Activated CD4-positive, alpha-beta T cell treated with anti-CD3 and anti-CD28 coated beads for 1 hour (primary cell): ENCODE measurements around the gene ACOT12.
"Not testable (repeated sequence)": the region's sequence is repeated elsewhere in the genome, so short reads cannot be mapped to it uniquely, and the experiment has no call there.

Experiments used
- DNase-seq: peaks from one replicate; pipeline ENCODE4 v3.0.0-alpha.2; 2020

The ACOT12 gene

DNA sequence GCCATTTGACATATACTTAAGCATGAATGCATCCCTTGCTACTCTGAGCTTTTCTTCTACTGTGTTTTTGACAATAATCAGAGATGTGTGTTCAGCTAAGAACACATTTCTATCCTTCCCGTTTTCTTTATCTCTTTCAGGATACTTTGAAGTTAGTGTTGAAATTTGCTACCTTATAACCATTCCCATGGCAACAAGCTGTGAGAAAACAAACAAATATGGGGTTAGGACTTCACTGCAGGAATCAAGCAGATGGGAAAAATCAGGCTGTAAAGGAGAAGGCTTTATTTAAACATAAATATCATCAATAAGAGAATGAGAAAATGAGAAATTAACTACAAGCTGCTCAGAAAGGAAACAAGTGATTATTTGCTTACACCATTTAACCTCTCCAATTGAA is 57.4 kb downstream of the ACOT12 start:
- DNase-seq: no peak

DNA sequence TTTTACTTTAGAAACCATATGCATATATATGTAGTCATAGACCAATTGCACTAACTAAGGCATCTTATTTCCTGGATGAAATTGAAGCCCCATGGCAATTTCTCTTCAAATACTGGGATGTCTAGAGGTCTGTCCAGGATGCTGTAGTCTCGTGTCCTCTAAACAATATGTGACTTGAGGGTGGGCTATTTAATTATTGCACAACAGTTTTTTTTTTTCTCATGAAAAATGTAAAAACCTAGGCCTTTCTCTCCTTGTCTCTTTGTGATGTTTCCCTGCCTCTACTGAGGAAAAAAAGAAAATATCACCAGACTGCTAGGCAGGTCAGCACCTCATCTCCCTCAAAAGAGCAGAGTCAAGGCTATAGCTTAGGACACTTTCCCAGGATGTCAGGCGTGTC is 58.0 kb downstream of the ACOT12 start:
- DNase-seq: no peak

DNA sequence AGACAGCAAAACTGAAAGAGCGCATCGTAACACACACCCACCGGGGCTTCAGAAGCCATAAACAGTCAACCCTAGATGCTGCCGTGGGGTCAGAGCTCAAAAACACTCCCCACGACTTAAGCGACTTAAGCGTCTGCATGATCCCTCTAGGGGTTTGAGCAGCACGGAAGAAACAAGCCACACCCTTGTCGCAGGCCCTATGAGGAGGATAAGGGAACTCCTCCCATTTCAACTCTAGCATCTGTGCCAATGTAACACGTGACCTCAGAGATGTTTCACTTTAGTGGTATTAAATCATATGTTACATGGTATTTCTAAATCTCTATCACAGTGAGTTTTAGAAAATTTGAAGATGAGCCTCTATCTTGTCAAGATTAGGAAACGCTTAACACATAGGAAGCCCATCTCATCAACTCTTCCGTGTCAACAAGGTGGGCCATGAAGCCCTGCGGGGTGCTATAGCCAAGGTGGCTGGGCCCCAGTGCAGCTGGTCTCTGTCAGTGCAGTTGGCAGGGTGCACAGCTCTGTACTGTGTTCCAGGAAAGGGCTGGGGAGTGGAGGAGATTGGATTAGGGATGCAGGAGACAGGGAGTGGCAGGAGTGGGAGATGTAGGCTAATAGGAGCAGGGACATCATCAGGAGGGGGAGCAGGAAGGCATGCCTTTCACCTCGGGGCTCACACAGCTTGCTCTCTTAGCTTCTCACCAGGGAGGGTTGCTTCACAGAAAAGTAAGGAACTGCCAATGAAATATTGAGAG is 59.5 kb downstream of the ACOT12 start:
- no peak for DNase-seq

DNA sequence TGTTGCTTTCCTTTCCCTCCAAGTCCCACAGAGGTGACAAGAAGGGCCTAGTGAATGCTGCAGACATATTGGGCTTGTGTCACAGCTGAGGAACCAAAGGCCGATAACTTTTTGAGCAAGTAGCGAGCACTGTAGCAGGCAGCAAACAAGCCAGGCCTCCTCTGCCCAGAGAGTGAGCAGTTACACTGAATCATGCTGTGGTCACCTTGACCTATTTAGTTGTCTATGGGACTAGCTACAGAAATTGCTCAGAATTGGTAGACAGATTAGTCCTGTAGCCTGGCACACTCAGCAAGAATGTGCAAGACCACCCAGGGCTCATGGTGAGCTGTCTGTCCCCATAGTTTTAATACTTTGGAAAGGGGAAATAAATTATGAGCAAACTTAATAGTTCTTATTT is 67.4 kb downstream of the ACOT12 start:
- DNase-seq: no peak

DNA sequence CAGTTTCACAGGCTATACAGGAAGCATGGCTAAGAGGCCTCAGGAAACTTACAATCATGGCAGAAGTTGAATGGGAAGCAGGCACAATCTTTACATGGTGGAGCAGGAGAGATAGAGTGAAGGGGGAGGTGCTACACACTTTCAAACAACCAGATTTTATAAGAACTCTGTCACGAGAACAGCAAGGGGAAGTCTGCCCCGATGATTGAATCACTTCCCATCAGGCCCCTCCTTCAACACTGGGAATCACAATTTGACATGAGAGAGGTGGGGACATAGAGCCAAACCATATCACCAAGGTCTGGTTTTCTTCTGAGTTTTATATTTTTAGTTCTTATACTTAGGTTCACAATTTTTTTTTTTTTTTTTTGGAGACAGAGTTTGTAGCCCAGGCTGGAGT is 76.4 kb downstream of the ACOT12 start:
- DNase-seq: no peak

DNA sequence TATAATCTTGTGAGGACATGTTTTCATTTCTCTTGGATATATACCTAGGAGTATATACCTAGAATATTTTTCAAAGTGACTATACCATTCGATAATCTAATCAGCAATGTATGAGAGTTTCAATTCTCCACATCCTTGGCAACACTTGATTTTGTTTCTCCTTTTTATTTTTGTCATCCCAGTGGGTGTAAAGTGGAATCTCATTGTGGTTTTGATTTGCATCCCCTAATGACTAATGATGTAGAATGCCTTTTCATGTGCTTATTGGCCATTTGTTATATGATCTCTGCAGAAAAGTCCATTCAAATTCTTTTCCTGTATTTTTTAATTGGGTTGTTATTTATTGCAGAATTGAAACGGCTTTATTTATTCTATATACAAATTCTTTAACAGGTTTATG is 77.4 kb downstream of the ACOT12 start:
- no peak for DNase-seq

DNA sequence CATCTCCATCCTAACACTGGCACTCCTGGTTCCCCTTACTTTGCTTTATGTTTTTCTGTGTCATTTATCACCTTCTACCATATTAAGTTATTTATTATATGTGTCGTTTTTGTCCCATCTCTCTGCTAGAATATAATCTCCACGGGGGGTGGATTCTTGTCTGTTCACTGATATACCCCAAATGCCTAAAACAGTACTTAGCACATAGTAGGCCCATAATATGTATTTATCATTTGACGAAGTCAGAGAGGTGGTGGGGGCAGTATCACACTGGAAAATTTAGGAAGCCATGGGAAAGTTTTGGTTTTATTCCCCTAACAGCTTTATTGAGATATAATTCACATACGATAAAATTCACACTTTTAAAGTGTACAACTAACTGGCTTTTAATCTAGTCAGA is 78.1 kb downstream of the ACOT12 start:
- no peak for DNase-seq

DNA sequence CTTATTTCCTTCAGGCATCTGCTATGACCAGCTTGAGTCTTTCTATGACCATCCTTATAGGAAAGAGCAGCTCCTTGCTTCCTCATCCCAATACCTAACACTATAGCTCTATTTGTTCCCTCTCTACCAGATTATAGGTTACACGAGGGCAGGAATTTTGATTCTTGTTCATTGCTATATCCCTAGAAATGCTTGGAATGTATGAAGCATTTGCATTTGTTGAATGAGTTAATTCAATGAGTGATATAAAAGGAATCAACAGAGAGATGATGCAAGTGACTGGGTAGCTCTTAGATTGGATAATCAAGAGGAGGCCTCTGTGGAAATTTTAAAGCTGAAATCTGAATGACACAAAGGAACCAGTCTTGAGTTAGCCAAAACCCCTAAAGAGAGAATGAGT is 78.6 kb downstream of the ACOT12 start:
- DNase-seq: no peak

DNA sequence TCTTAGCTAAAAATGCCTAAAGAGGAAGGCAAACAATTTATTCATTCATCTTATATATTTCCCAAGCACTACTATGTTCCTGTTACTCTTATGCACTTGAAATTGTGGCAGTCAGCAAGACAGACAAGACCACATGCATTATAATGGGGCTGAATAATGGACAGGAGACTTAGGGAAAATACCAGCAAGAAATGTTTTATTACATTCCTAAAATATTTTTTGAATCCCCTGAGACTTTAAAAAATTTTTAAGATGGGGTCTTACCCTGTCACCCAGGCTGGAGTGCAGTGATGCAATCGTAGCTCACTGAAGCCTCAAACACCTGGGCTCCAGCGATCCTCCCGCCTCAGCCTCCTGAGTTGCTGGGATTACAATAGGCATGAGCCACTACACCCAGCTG is 79.4 kb downstream of the ACOT12 start:
- DNase-seq: no peak

DNA sequence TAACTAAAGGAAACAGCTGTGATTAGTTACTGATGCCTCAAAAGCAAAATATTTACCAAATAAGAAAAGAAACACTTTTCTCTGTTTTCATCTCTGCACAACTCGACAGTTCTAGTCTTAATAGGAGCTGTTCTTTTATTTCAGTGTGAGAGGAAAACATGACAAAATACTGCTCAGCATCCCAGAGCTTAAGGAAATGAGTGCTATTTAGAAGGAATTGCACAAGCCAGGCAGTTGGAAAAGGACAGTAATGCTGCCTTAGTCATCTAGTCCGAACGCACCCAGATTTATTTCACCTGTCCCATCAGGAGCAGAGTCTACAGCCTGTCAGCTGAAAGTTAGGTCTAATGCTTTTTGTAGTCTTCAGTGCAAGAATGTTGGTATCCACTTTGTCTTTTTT is 80.2 kb downstream of the ACOT12 start:
- no peak for DNase-seq

DNA sequence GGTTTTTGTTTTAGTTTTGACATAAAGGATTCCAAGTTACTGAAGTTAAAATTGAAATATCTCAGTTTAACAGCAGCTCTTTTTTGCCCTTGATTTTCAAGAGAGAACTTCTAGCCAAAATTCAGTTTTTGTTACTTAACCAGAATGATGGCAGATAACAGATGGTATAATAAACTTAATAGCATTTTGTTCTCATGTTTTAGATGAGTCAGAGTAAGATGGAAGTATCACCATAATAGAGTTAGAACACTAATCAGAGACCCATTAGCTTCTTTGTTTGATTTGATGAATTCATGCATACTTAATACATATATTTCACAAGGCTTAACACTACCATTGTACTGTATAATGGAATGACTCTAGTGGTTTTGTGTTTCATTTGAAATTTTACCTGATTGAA is 80.7 kb downstream of the ACOT12 start:
- no peak for DNase-seq

DNA sequence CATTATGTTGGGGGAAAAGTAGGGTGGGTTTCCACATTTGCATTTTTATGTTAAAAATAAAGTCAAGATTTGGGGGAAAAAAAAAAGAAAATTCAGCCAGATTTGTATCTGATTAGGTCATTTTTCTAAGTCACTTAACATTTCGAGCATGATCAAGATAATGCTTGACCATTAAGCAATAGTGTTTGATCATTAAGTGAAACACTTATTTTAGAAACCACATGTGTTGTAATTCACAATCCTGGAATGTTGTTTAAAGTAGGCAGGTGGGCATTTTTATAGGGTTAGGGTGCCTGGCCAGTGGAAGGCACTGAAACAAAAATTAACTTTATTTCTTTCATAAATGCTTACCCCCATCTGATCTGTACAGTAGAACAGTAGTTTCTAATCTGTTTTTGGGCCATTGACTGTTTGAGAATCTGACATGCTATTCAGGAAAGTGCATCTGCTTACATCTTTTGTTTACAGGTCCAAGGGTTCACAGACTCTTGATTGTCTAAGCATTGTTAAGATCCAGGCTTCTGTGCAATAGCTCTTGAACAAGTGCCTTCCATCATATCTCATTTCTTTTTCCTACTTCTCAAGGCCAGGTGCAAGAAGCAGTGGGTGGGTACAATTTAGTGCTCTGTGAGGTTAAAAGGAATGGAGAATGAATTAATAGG is 83.4 kb downstream of the ACOT12 start:
- DNase-seq: no peak

DNA sequence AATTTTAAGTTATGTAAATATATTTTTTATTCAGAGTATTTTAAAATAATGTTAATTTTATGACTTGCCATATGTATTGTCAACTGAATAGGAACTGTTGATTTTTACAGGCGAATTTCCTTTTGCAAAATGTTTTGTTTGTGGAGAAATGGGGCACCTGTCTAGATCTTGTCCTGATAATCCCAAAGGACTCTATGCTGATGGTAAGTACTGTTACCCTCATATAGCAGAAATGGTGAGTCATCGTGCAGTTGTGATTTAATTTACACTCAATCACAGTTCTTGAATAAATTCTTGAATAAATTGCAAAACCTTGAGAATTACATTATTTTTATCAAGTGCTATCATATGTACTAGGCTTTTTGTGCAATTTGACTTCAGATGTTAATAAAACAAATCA is 85.1 kb downstream of the ACOT12 start:
- no peak for DNase-seq

DNA sequence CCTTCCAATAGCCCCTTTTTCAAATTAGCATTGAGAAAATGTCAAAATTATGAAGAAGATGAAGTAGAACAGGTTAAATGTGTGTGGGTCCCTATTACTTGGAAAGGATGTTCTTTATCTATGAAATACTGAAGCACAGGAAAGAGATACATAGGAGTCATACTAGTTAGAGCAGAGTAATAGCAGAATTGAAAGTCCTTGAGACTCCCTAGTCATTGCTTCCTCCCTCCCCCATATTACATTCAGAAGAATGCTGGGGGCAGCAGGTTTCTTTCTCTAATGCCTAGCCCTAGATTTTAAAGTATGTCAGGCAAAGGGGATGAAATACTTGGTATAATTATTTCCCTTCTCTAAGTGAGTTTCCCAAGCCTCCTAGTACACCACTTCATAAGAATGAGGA is 88.1 kb downstream of the ACOT12 start:
- no peak for DNase-seq

DNA sequence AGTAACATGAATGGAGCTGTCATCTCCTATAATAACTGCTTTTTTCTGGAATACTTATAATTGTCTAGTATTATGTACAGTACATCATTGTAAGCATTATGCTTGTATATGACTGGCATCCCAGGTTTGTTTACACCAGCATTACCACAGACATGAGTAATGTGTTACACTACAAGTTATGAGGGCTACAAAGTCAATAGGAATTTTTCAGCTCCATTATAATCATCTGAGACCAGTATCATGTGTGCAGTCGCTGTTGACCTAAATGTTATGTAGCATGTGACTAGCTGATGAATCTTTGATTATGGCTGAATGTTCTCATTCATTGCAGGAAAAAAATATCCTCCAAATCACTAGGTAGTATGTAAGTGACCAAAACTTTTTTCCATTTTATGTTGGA is 90.4 kb downstream of the ACOT12 start:
- DNase-seq: no peak

DNA sequence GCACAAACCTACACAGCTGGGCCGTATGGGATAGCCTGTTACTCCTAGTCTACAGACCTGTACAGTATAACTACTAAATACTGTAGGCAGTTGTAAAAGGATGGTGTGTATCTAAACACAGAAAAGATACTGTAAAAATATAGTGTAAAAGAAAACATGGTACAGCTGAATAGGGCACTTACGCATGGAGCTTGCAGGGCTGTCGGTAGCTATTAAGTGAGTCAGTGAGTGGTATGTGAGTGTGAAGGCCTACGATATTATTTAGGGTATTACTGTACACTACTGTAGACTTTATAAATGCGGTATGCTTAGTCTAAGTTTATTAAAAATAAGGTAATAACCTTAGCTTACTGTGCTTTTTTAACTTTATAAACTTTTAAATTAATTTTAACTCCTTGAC is 91.3 kb downstream of the ACOT12 start:
- no peak for DNase-seq

DNA sequence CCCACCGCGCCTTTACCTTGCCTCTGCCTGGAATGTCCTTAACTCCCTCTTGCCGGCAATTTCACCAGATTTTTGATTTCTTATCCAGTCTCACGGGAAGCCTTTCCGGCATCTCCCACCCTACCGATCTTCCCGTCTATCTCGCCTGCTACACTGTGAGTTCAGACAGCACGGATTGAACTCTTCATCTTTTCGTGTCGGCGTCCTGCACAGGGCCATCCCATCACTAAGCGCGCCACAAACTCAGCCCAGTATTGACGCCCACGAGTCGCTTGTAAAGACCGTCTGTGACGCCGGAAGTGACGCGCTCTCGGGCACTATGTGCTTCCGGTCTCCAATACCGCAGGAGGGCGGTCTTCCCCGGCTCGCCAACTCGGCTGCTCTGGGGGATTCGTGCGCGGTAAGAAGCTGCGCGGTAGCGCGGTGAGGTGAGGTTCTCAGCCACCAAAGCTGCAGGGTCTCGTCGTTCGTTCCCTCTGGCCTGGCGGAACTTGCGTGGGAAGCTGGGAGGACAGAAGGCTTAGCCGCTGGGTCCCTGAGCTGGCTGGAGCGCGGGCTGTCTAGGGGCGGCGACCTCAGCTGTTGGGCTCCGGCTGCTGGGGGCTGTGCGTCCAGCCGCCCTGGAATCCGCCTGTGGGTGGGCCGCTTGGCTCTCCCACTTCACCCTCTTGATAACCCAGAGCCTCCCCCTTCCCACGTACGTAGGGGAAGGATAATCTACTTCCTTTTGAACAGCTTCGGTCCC is 92.5 kb downstream of the ACOT12 start, which contains the start of gene ZCCHC9:
Gene ZCCHC9 (plus strand): TSS at position 317 of the 745 bp plus-strand sequence. CDS start 3,171 bp downstream, outside the sequence.
- DNase-seq: peak; percentile 88

DNA sequence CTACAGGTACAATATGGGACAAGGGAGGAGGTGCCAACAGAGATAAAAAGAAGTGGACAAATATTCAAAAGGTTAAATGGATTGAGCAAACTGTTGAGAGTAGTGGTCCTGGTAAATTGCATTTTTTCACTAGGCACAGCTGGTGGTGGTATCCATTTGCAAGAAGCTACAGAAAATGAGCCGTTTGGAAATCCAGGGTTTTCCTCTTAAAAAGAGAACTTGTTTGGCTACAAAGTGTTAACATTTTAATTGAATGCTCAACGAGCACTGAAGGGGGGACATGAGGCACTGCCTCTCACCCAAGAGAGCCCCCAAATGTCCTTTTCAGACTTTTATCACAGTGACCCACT is 93.0 kb downstream of the ACOT12 start:
- no peak for DNase-seq

DNA sequence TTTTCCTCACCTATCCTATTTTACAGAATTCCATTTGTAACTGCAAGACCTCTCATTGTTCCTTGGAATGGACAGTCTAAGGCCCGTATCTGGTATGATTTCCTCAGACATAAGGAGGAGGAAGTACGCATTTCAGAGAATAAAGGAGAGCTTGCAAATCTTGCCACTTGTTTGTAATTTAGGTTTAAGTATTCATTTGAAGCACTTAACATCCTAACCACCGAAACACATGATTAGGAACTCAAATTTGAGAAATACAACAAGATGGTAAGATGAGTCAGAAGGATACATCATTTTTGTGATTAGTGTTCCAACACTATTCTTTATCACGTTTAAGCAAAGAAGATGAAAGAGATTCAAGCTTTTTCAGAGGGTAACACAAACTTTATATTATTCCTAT is 96.4 kb downstream of the ACOT12 start:
- no peak for DNase-seq

DNA sequence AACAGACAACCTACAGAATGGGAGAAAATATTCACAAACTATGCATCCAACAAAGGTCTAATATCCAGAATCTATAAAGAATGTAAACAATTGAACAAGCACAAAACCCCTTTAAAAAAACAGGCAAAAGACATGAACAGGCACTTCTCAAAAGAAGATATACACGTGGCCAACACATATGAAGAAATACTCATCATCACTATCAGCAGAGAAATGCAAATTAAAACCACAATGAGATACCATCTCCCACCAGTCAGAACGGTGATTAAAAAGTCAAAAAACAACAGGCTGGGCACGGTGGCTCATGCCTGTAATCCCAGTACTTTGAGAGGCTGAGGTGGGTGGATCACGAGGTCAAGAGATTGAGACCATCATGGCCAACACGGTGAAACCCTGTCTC is 99.9 kb downstream of the ACOT12 start:
- not testable (repeated sequence) for DNase-seq

DNA sequence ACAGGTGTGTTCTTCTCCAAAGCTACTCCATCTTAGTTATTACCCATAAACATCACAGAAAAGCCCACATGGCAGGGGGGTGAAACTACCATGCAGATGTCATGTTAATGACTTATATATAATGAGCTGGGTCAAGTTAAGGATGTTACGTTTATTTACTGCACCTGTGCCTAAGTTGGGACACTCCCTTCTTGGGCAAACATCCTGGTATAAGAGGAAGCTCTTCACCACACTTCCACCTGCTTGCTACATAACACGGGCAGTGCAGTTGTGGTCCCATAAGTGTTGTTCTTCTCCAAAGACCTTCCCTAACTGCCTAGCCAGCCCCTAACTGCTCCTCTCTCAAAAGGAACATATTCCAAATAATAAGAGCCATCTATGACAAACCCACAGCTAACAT is 101.8 kb downstream of the ACOT12 start:
- no peak for DNase-seq

DNA sequence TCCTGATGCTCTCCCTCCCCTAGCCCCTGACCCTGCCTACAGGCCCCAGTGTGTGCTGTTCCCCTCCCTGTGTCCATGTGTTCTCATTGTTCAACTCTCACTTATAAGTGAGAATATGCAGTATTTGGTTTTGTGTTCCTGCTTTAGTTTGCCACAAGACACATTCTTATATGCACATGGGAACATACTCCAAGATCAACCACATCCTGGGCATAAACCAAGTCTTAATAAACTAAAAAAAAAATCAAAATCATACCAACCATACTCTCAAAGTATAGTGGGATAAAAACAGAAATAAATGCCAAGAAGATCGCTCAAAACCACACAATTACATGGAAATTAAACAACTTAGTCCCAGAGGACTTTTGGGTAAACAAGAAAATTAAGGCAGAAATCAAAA is 103.8 kb downstream of the ACOT12 start:
- no peak for DNase-seq

DNA sequence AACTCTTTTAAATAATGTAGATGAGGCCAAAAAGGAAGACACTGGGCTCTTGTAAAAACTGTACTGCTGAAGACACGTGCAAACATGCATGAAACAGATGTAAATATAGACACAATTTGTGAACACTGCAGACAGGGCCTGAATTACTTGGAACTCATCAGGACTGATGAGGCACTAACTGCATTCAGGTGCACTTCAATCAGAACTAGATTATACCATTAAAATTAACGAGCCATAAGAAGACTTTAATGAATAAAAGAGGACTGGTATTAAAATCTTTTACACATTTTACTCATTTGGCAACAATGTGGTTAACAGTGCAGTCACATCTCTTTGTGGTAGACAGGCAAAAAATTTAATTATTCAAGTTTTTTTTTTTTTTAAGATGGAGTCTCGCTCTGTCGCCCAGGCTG is 105.9 kb downstream of the ACOT12 start:
- no peak for DNase-seq

DNA sequence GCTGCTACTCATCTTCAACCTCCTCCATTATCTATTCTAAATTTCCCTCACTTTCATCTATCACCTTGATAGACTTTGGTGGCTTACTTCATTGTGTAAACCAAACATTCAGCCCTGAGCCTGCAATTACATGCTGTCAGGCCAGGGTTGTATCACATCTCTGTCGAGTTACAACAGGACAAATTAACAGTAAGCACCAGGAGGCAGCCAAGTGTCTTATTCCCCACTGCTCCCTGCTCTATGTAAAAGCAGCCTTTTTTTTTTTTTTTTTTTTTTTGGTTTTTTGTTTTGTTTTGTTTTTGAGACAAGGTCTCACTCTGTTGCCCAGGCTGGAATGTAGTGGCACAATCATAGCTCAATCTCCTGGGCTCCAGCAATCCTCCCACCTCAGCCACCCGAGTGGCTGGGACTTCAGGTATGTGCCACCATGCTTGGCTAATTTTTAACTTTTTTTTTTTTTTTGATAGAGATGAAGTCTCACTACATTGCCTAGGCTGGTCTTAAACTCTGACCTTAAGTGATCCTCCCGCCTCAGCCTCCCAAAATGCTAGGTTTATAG is 107.8 kb downstream of the ACOT12 start:
- no peak for DNase-seq
